ENCODE data around the gene GCNT1.
"Not testable (repeated sequence)": the region's sequence is repeated elsewhere in the genome, so short reads cannot be mapped to it uniquely, and the experiment has no call there.

GCNT1 gene

GRCh38 chr9:76456202-76456926 is 2.6 kb upstream of the GCNT1 start:
- H3K27ac Mint-ChIP-seq, result peak overlapping the region; percentile 28
- no peak overlapping the region for H3K4me3 Mint-ChIP-seq

GRCh38 chr9:76459694-76460635 is 983 bp downstream of the GCNT1 start:
- Mint-ChIP-seq H3K27me3 (ENCODE audit: low read depth) (no peaks in the 10 kb centered on the region), H3K4me1 (ENCODE audit: low read depth) (peaks cover 25% of the 10 kb centered on the region), H3K36me3 (ENCODE audit: low read depth) (no peaks in the 10 kb centered on the region), H3K9me3 (no peaks in the 10 kb centered on the region), H3K27ac (peak overlapping the region; percentile 79), H3K4me3 (peak overlapping the region; percentile 96)

More at GRCh38 chr9:76456202-76456926, 2.6 kb upstream of the GCNT1 start:
- Mint-ChIP-seq H3K36me3 (ENCODE audit: low read depth) (no peaks in the 10 kb centered on the region), H3K4me1 (ENCODE audit: low read depth) (peaks cover 23% of the 10 kb centered on the region), H3K27me3 (ENCODE audit: low read depth) (no peaks in the 10 kb centered on the region), H3K9me3 (no peaks in the 10 kb centered on the region)

GRCh38 chr9:76462126-76462525 is 3.1 kb downstream of the GCNT1 start:
- Mint-ChIP-seq H3K36me3 (ENCODE audit: low read depth) (no peaks in the 10 kb centered on the region), H3K27me3 (ENCODE audit: low read depth) (no peaks in the 10 kb centered on the region), H3K4me3 (no peak overlapping the region), H3K9me3 (no peaks in the 10 kb centered on the region), H3K4me1 (ENCODE audit: low read depth) (peaks cover 26% of the 10 kb centered on the region), H3K27ac (no peak overlapping the region)

GRCh38 chr9:76463211-76463610 is 4.2 kb downstream of the GCNT1 start:
- no peak overlapping the region for H3K27ac Mint-ChIP-seq
- peaks cover 26% of the 10 kb centered on the region for H3K4me1 Mint-ChIP-seq (ENCODE audit: low read depth)
- H3K4me3 Mint-ChIP-seq, result no peak overlapping the region
- no peaks in the 10 kb centered on the region for H3K36me3 Mint-ChIP-seq (ENCODE audit: low read depth)
- H3K27me3 Mint-ChIP-seq (ENCODE audit: low read depth), result no peaks in the 10 kb centered on the region
- H3K9me3 Mint-ChIP-seq, result no peaks in the 10 kb centered on the region

GRCh38 chr9:76464706-76465105 is 5.7 kb downstream of the GCNT1 start:
- H3K4me3 Mint-ChIP-seq, result no peak overlapping the region
- no peaks in the 10 kb centered on the region for H3K9me3 Mint-ChIP-seq
- peaks cover 18% of the 10 kb centered on the region for H3K4me1 Mint-ChIP-seq (ENCODE audit: low read depth)
- H3K27me3 Mint-ChIP-seq (ENCODE audit: low read depth), result no peaks in the 10 kb centered on the region
- H3K36me3 Mint-ChIP-seq (ENCODE audit: low read depth), result no peaks in the 10 kb centered on the region
- H3K27ac Mint-ChIP-seq, result no peak overlapping the region

- no peaks in the 10 kb centered on the region for H3K27me3 Mint-ChIP-seq (ENCODE audit: low read depth)
- H3K27ac Mint-ChIP-seq, result no peak overlapping the region
- no peaks in the 10 kb centered on the region for H3K9me3 Mint-ChIP-seq
- H3K4me1 Mint-ChIP-seq (ENCODE audit: low read depth), result peaks cover 11% of the 10 kb centered on the region
- no peaks in the 10 kb centered on the region for H3K36me3 Mint-ChIP-seq (ENCODE audit: low read depth)
- H3K4me3 Mint-ChIP-seq, result no peak overlapping the region
Observed at GRCh38 chr9:76465442-76466298, 6.7 kb downstream of the GCNT1 start.

GRCh38 chr9:76466299-76466605 is 7.3 kb downstream of the GCNT1 start:
- H3K4me1 Mint-ChIP-seq (ENCODE audit: low read depth), result peaks cover 11% of the 10 kb centered on the region

GRCh38 chr9:76474419-76474818 is 15.4 kb downstream of the GCNT1 start:
- Mint-ChIP-seq H3K27ac (no peak overlapping the region), H3K36me3 (ENCODE audit: low read depth) (peaks cover 10% of the 10 kb centered on the region), H3K9me3 (peaks cover 16% of the 10 kb centered on the region), H3K4me3 (no peak overlapping the region), H3K27me3 (ENCODE audit: low read depth) (no peaks in the 10 kb centered on the region), H3K4me1 (ENCODE audit: low read depth) (peaks cover 5% of the 10 kb centered on the region)

More at GRCh38 chr9:76466299-76466605, 7.3 kb downstream of the GCNT1 start:
- no peaks in the 10 kb centered on the region for H3K36me3 Mint-ChIP-seq (ENCODE audit: low read depth)
- H3K4me3 Mint-ChIP-seq, result no peak overlapping the region
- H3K9me3 Mint-ChIP-seq, result no peaks in the 10 kb centered on the region
- H3K27me3 Mint-ChIP-seq (ENCODE audit: low read depth), result no peaks in the 10 kb centered on the region
- no peak overlapping the region for H3K27ac Mint-ChIP-seq

GRCh38 chr9:76475686-76476085 is 16.7 kb downstream of the GCNT1 start:
- H3K4me3 Mint-ChIP-seq, result no peak overlapping the region
- no peaks in the 10 kb centered on the region for H3K27me3 Mint-ChIP-seq (ENCODE audit: low read depth)
- peaks cover 5% of the 10 kb centered on the region for H3K4me1 Mint-ChIP-seq (ENCODE audit: low read depth)
- H3K36me3 Mint-ChIP-seq (ENCODE audit: low read depth), result peaks cover 14% of the 10 kb centered on the region
- H3K9me3 Mint-ChIP-seq, result peaks cover 24% of the 10 kb centered on the region
- no peak overlapping the region for H3K27ac Mint-ChIP-seq

- H3K9me3 Mint-ChIP-seq, result peaks cover 24% of the 10 kb centered on the region
- H3K27ac Mint-ChIP-seq; H3K4me1 Mint-ChIP-seq (ENCODE audit: low read depth); H3K4me3 Mint-ChIP-seq; H3K27me3 Mint-ChIP-seq (ENCODE audit: low read depth): not testable (repeated sequence)
- peaks cover 14% of the 10 kb centered on the region for H3K36me3 Mint-ChIP-seq (ENCODE audit: low read depth)
Observed at GRCh38 chr9:76477818-76478217, 18.8 kb downstream of the GCNT1 start.

GRCh38 chr9:76478226-76478625 is 19.2 kb downstream of the GCNT1 start:
- no peak overlapping the region for H3K4me3 Mint-ChIP-seq
- no peaks in the 10 kb centered on the region for H3K27me3 Mint-ChIP-seq (ENCODE audit: low read depth)
- H3K9me3 Mint-ChIP-seq, result peaks cover 24% of the 10 kb centered on the region
- H3K4me1 Mint-ChIP-seq (ENCODE audit: low read depth), result no peaks in the 10 kb centered on the region
- H3K36me3 Mint-ChIP-seq (ENCODE audit: low read depth), result peaks cover 14% of the 10 kb centered on the region
- H3K27ac Mint-ChIP-seq, result no peak overlapping the region

- not testable (repeated sequence) for H3K4me1 Mint-ChIP-seq (ENCODE audit: low read depth); H3K27ac Mint-ChIP-seq; H3K27me3 Mint-ChIP-seq (ENCODE audit: low read depth); H3K4me3 Mint-ChIP-seq
- Mint-ChIP-seq H3K36me3 (ENCODE audit: low read depth) (peaks cover 14% of the 10 kb centered on the region), H3K9me3 (peaks cover 24% of the 10 kb centered on the region)
Observed at GRCh38 chr9:76479337-76479736, 20.4 kb downstream of the GCNT1 start.

GRCh38 chr9:76486151-76486550 is 27.2 kb downstream of the GCNT1 start:
- peaks cover 2% of the 10 kb centered on the region for H3K4me1 Mint-ChIP-seq (ENCODE audit: low read depth)
- no peaks in the 10 kb centered on the region for H3K27me3 Mint-ChIP-seq (ENCODE audit: low read depth)
- no peak overlapping the region for H3K4me3 Mint-ChIP-seq
- H3K27ac Mint-ChIP-seq, result no peak overlapping the region
- peaks cover 8% of the 10 kb centered on the region for H3K9me3 Mint-ChIP-seq
- H3K36me3 Mint-ChIP-seq (ENCODE audit: low read depth), result peaks cover 3% of the 10 kb centered on the region

- H3K27me3 Mint-ChIP-seq (ENCODE audit: low read depth), result no peaks in the 10 kb centered on the region
Observed at GRCh38 chr9:76490249-76490990, 31.4 kb downstream of the GCNT1 start.

More at GRCh38 chr9:76490249-76490990, 31.4 kb downstream of the GCNT1 start:
- Mint-ChIP-seq H3K27ac (no peak overlapping the region), H3K36me3 (ENCODE audit: low read depth) (peaks cover 3% of the 10 kb centered on the region), H3K9me3 (peaks cover 8% of the 10 kb centered on the region), H3K4me3 (no peak overlapping the region), H3K4me1 (ENCODE audit: low read depth) (peaks cover 2% of the 10 kb centered on the region)

All from T-helper 1 cell treated with Interleukin-12 subunit alpha and Interleukin-12 subunit beta and Interleukin-4 antibody, amounts not matched to agents 30 μg/mL and 1 μg/mL, for 36 hours (primary cell).